HEK293T (cell line): ENCODE results near the gene LRTM1.

Source experiments
- CTCF ChIA-PET: fragments of 350-600 bp; formaldehyde crosslinking; extraction: SDS; loops from one replicate; lab custom pipeline; 2021; ENCODE audit warnings: antibody characterized with exemption, inconsistent platforms; lab: Yijun Ruan, JAX
- POLR2A ChIA-PET: fragments of 350-600 bp; formaldehyde crosslinking; extraction: SDS; loops from one replicate; lab custom pipeline; 2020; ENCODE audit warnings: antibody characterized with exemption, inconsistent platforms; lab: Yijun Ruan, JAX
- DNase-seq: peaks from one replicate; pipeline ENCODE4 v3.0.0; 2012; ENCODE audit warnings: mixed read lengths; ENCODE audit errors: extremely low spot score
- ARNT ChIP-seq: fragments of 450-650 bp; IDR thresholded peaks from 2 replicates; pipeline ENCODE4 v1.6.1; 2017; ENCODE audit warnings: mild to moderate bottlenecking
- BHLHE40 ChIP-seq: fragments of 450-650 bp; IDR thresholded peaks from 2 replicates; pipeline ENCODE4 v1.6.1; 2016; ENCODE audit warnings: mild to moderate bottlenecking, moderate library complexity, borderline replicate concordance
- CTBP1 ChIP-seq: fragments of 450-650 bp; IDR thresholded peaks from 2 replicates; pipeline ENCODE4 v1.6.1; 2016; ENCODE audit warnings: borderline replicate concordance
- ELF4 ChIP-seq: fragments of 450-650 bp; IDR thresholded peaks from 2 replicates; pipeline ENCODE4 v1.6.1; 2017; ENCODE audit warnings: antibody characterized with exemption
- FOXA1 ChIP-seq: fragments of 450-650 bp; IDR thresholded peaks from 2 replicates; pipeline ENCODE4 v1.6.1; 2016; ENCODE audit warnings: mild to moderate bottlenecking
- FOXK2 ChIP-seq: fragments of 450-650 bp; IDR thresholded peaks from 2 replicates; pipeline ENCODE4 v1.6.1; 2016; ENCODE audit warnings: mild to moderate bottlenecking
- FOXM1 ChIP-seq: fragments of 450-650 bp; IDR thresholded peaks from 2 replicates; pipeline ENCODE4 v1.6.1; 2017; ENCODE audit warnings: mild to moderate bottlenecking, borderline replicate concordance
- HDGF ChIP-seq: fragments of 450-650 bp; IDR thresholded peaks from 2 replicates; pipeline ENCODE4 v1.6.1; 2017; ENCODE audit warnings: antibody characterized with exemption, borderline replicate concordance
- L3MBTL2 ChIP-seq: fragments of 450-650 bp; conservative IDR thresholded peaks from 2 replicates; pipeline ENCODE4 v1.6.1; 2016; ENCODE audit warnings: mild to moderate bottlenecking
- LEF1 ChIP-seq: fragments of 450-650 bp; IDR thresholded peaks from 2 replicates; pipeline ENCODE4 v1.6.1; 2017; ENCODE audit warnings: mild to moderate bottlenecking, borderline replicate concordance
- NFRKB ChIP-seq: fragments of 450-650 bp; IDR thresholded peaks from 2 replicates; pipeline ENCODE4 v1.6.1; 2016; ENCODE audit warnings: mild to moderate bottlenecking, moderate library complexity
- PKNOX1 ChIP-seq: fragments of 450-650 bp; IDR thresholded peaks from 2 replicates; pipeline ENCODE4 v1.6.1; 2016
- SP1 ChIP-seq: fragments of 450-650 bp; IDR thresholded peaks from 2 replicates; pipeline ENCODE4 v1.6.1; 2017
- SUZ12 ChIP-seq: fragments of 450-650 bp; IDR thresholded peaks from 2 replicates; pipeline ENCODE4 v1.6.1; 2016; ENCODE audit warnings: mild to moderate bottlenecking
- TARDBP ChIP-seq: fragments of 450-650 bp; IDR thresholded peaks from 2 replicates; pipeline ENCODE4 v1.6.1; 2016
- ZNF384 ChIP-seq: fragments of 450-650 bp; IDR thresholded peaks from 2 replicates; pipeline ENCODE4 v1.6.1; 2016

LRTM1 gene

GRCh38 chr3:54932606-54933005, 4.7 kb upstream of the LRTM1 start:
- ChIA-PET CTCF (no interaction called here), POLR2A (no interaction called here)
- TF ChIP-seq FOXA1 (no peak), ELF4 (no peak), FOXK2 (no peak), FOXM1 (no peak), TARDBP (no peak), CTBP1 (no peak), ARNT (no peak)
- DNase-seq = no peak

GRCh38 chr3:54931182-54931581, 3.3 kb upstream of the LRTM1 start:
- ChIA-PET CTCF (interaction anchor here (1.0 kb wide), 1 partner anchor 341 kb away, joined by 4 read pairs; no protein-coding TSS in a partner anchor), POLR2A (no interaction called here)
- no peak for TF ChIP-seq PKNOX1
- TF ChIP-seq FOXM1 = no peak
- TF ChIP-seq CTBP1 = no peak
- TF ChIP-seq ARNT = no peak
- TF ChIP-seq ELF4 = no peak
- no peak for TF ChIP-seq NFRKB
- TF ChIP-seq L3MBTL2 = no peak
- no peak for TF ChIP-seq FOXK2
- no peak for TF ChIP-seq ZNF384
- no peak for TF ChIP-seq SP1
- TF ChIP-seq HDGF = no peak
- no peak for TF ChIP-seq FOXA1
- no peak for TF ChIP-seq LEF1
- no peak for TF ChIP-seq BHLHE40
- TF ChIP-seq TARDBP = no peak
- TF ChIP-seq SUZ12 = no peak
- no peak for DNase-seq

GRCh38 chr3:54918516-54918915, 9.3 kb downstream of the LRTM1 start:
- ChIA-PET POLR2A (no interaction called here), CTCF (no interaction called here)
- no peak for DNase-seq
- TF ChIP-seq SUZ12 (no peak), LEF1 (no peak), TARDBP (no peak), ELF4 (no peak), PKNOX1 (no peak), FOXM1 (no peak), FOXA1 (no peak), ARNT (no peak), HDGF (no peak), L3MBTL2 (no peak), BHLHE40 (no peak), ZNF384 (no peak), FOXK2 (no peak), CTBP1 (no peak), NFRKB (no peak), SP1 (no peak)

GRCh38 chr3:54917862-54918261, 10.0 kb downstream of the LRTM1 start:
- ChIA-PET POLR2A (no interaction called here), CTCF (no interaction called here)
- no peak for TF ChIP-seq ARNT
- TF ChIP-seq FOXA1 = no peak
- no peak for TF ChIP-seq CTBP1
- no peak for TF ChIP-seq FOXK2
- TF ChIP-seq SUZ12 = no peak
- TF ChIP-seq NFRKB = no peak
- TF ChIP-seq FOXM1 = no peak
- TF ChIP-seq LEF1 = no peak
- no peak for TF ChIP-seq PKNOX1
- TF ChIP-seq ZNF384 = no peak
- DNase-seq = no peak

- DNase-seq = no peak
- TF ChIP-seq NFRKB (no peak), ZNF384 (no peak), FOXA1 (no peak), TARDBP (no peak), BHLHE40 (no peak), SUZ12 (no peak), PKNOX1 (no peak), ARNT (no peak), CTBP1 (no peak), FOXK2 (no peak)
- ChIA-PET CTCF (no interaction called here), POLR2A (no interaction called here)
Observed at GRCh38 chr3:54917174-54917573, 10.7 kb downstream of the LRTM1 start.

- ChIA-PET CTCF (no interaction called here), POLR2A (no interaction called here)
- DNase-seq = no peak
Observed at GRCh38 chr3:54916732-54917131, 11.1 kb downstream of the LRTM1 start.

More at GRCh38 chr3:54916732-54917131, 11.1 kb downstream of the LRTM1 start:
- TF ChIP-seq LEF1 = no peak
- TF ChIP-seq HDGF = no peak
- TF ChIP-seq BHLHE40 = no peak
- TF ChIP-seq ARNT = no peak
- no peak for TF ChIP-seq FOXM1
- no peak for TF ChIP-seq PKNOX1
- no peak for TF ChIP-seq FOXK2
- TF ChIP-seq SP1 = no peak
- TF ChIP-seq NFRKB = no peak
- TF ChIP-seq L3MBTL2 = no peak
- no peak for TF ChIP-seq SUZ12
- TF ChIP-seq ELF4 = no peak
- no peak for TF ChIP-seq FOXA1
- no peak for TF ChIP-seq ZNF384
- no peak for TF ChIP-seq TARDBP
- TF ChIP-seq CTBP1 = no peak
